ENCODE data around the gene LDLRAD3.

- TF ChIP-seq, protein P1, sequence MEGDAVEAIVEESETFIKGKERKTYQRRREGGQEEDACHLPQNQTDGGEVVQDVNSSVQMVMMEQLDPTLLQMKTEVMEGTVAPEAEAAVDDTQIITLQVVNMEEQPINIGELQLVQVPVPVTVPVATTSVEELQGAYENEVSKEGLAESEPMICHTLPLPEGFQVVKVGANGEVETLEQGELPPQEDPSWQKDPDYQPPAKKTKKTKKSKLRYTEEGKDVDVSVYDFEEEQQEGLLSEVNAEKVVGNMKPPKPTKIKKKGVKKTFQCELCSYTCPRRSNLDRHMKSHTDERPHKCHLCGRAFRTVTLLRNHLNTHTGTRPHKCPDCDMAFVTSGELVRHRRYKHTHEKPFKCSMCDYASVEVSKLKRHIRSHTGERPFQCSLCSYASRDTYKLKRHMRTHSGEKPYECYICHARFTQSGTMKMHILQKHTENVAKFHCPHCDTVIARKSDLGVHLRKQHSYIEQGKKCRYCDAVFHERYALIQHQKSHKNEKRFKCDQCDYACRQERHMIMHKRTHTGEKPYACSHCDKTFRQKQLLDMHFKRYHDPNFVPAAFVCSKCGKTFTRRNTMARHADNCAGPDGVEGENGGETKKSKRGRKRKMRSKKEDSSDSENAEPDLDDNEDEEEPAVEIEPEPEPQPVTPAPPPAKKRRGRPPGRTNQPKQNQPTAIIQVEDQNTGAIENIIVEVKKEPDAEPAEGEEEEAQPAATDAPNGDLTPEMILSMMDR (IDR thresholded peaks at IDR 0.05) = no peak
- no peak for TF ChIP-seq POLR2A (IDR thresholded peaks at IDR 0.05)
Observed at GRCh38 chr11:35992548-35992947, 48.7 kb downstream of the LDLRAD3 start.
